DMS153 treated with DMSO at 0.1 percent for 48 hours (cell line): Measurements from ENCODE around the gene ATG2A.

Experiments
- DNase-seq: peaks from one replicate; lab custom pipeline; 2025; ENCODE audit not compliant: unreplicated experiment; lab: John Stamatoyannopoulos, UW

ATG2A gene

GRCh38 chr11:64924910-64925284 is 7.9 kb upstream of the ATG2A start:
- no peak for DNase-seq

- DNase-seq = peak; percentile 76
Observed at GRCh38 chr11:64923944-64924909, 7.2 kb upstream of the ATG2A start, which contains the start of gene PPP2R5B. Gene PPP2R5B, plus strand, starts transcription at chr11:64924689. Its CDS starts 1,046 bp downstream, at chr11:64925735.

- no peak for DNase-seq
Observed at GRCh38 chr11:64923151-64923661, 6.2 kb upstream of the ATG2A start.

GRCh38 chr11:64921384-64921783 is 4.4 kb upstream of the ATG2A start:
- no peak for DNase-seq

GRCh38 chr11:64920124-64920523 is 3.1 kb upstream of the ATG2A start:
- no peak for DNase-seq

- DNase-seq = no peak
Observed at GRCh38 chr11:64919627-64920026, 2.6 kb upstream of the ATG2A start.

- no peak for DNase-seq
Observed at GRCh38 chr11:64918017-64918416, 1.0 kb upstream of the ATG2A start.

- no peak for DNase-seq
Observed at GRCh38 chr11:64917663-64917995, 620 bp upstream of the ATG2A start.

GRCh38 chr11:64916040-64916774 is 802 bp downstream of the ATG2A start:
- no peak for DNase-seq

- no peak for DNase-seq
Observed at GRCh38 chr11:64915376-64915887, 1.6 kb downstream of the ATG2A start.

GRCh38 chr11:64914123-64914522 is 2.9 kb downstream of the ATG2A start:
- no peak for DNase-seq

- DNase-seq = no peak
Observed at GRCh38 chr11:64913171-64913727, 3.8 kb downstream of the ATG2A start.

- DNase-seq = no peak
Observed at GRCh38 chr11:64911689-64912088, 5.3 kb downstream of the ATG2A start.

- no peak for DNase-seq
Observed at GRCh38 chr11:64911142-64911541, 5.9 kb downstream of the ATG2A start.

- DNase-seq = no peak
Observed at GRCh38 chr11:64910451-64911093, 6.4 kb downstream of the ATG2A start.

- no peak for DNase-seq
Observed at GRCh38 chr11:64909653-64910343, 7.2 kb downstream of the ATG2A start.

- DNase-seq = no peak
Observed at GRCh38 chr11:64908766-64909165, 8.2 kb downstream of the ATG2A start.

GRCh38 chr11:64906314-64906635 is 10.7 kb downstream of the ATG2A start:
- no peak for DNase-seq

GRCh38 chr11:64905516-64906313 is 11.3 kb downstream of the ATG2A start:
- no peak for DNase-seq
